ENCODE measurements around the gene FAM107B.
"Not testable (repeated sequence)": the region's sequence is repeated elsewhere in the genome, so short reads cannot be mapped to it uniquely, and the experiment has no call there.

Gene FAM107B

GRCh38 chr10:14602807-14603533 is 171.7 kb downstream of the FAM107B start:
- no peak for DNase-seq (ENCODE audit: low read depth, low spot score)

DNA sequence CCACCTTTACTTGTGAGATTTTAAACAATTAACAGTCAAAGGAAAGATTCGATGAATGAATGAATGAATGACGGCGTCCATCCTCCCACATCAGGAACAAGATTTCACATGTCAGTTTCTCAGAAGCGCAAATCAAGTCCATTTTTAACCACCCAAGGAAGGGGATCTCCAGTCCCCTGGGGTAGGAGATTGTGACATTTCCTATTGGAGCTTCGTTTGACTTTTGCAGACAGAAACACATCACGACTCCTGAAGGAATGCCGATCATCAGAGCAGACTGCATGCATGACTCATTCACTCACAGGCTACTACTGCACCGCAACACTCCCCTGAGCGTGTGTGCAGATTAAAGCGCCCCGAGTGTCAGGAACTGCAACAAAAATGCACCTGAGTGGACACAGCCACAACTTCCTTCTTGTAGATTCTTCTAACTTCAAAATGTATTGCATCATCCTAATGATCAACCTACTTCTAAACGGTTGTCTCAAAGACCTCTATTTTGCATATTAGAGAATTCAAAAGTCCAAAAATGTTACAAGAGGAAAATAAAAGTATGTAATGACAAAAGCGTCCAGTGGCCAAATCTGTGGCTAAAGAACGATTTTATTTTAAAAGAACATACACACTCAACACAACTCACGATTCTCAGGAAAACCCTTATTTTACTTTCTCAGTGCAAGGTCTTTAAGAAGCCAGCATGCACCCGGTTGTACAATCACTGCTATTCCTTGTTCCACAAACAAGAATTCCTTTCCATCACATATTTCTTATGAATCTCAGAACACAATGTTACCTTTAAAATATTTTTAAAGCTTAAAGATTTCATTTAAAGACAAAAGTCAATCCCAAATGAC is 172.6 kb downstream of the FAM107B start:
- peak; percentile 49 for DNase-seq (ENCODE audit: low read depth, low spot score)

DNA sequence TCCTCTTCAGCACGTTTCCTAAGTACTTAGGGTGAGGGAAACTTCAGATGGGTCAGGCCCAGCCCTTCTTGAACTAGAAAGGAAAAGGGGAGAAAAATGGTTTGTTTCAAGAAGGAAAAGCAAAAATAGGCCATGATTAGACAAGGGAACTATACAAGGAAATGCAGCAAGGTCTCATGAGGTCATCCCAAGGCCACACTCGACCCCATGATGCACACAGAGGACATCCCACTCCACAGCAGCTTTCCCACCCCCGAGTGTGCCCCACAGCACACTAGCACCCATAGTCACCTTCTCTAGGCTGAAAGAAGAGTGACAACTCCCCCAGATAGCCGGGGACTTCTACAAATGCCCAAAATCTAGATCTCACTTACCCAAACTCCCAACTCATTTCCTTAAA is 173.4 kb downstream of the FAM107B start:
- DNase-seq (ENCODE audit: low read depth, low spot score) = no peak

GRCh38 chr10:14600065-14600464 is 174.6 kb downstream of the FAM107B start:
- no peak for DNase-seq (ENCODE audit: low read depth, low spot score)

DNA sequence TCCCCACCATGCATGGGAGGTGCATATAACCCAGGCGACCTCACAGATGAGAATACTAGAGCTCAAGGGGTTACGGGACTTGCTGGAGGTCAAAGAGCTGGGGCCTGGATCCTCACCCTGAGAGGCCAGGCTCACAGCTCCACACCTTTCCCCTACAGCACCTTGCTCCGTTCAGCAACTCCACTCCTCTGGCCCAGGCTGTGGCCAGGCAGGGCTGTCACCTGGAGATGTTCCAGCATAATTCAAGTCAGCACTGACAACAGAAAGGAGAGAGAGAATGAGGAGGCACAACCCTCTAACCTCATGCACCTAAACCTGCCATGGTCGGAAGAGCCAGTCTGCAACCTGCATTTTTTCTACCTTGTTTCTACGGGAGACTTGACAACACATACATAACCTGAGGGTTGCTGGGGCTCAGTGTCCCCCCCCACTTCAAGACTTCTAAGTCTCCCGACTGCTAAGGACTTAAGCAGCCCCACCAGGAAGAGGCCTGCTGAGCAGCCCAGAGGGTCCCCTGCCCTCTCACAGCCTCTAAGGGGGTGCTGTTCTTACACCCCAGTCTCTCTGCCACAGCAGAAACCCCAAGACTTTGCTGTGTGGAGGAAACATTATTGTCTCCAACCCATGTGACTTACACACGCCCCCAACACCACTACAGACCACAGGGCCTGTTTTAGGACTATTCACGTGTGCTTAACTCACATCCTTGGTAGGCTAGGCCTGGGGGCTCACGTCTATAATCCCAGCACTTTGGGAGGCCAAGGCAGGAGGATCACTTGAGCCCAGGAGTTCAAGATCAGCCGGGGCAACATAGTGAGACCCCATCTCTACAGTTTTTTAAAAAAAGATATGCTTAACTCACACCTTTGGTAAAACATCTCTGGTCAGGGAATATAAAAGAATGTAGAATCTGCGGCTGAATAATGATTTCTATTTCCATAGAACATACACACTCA is 175.6 kb downstream of the FAM107B start:
- no peak for DNase-seq (ENCODE audit: low read depth, low spot score)

DNA sequence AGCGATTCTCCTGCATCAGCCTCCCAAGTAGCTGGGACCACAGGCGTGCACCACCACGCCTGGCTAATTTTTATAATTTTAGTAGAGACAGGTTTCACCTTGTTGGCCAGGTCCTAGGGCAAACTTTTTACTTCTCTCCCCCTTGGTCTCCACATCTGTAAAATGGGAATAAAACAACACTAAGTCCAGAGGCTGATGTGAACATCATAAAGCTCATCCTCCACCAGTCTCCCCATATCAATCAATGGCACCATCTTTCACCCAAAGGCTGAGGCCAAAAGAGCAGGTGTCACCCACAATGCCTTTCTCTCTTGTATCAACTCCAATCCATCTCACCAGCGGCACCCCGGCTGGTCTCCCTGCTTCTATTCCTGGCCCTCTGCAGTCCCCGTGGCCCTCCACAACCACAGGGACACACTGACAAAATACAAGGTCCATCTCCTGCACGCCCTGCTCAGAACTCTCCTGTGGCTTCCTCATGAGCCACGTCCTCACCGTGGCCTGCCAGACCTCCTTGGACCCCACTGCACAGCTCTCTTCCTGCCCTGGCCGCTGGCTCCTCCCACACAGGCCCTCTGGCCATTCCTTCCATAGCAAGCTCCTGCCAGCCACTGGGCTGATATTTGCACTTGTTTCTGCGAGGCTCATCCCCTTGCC is 179.0 kb downstream of the FAM107B start:
- DNase-seq (ENCODE audit: low read depth, low spot score) = no peak

DNA sequence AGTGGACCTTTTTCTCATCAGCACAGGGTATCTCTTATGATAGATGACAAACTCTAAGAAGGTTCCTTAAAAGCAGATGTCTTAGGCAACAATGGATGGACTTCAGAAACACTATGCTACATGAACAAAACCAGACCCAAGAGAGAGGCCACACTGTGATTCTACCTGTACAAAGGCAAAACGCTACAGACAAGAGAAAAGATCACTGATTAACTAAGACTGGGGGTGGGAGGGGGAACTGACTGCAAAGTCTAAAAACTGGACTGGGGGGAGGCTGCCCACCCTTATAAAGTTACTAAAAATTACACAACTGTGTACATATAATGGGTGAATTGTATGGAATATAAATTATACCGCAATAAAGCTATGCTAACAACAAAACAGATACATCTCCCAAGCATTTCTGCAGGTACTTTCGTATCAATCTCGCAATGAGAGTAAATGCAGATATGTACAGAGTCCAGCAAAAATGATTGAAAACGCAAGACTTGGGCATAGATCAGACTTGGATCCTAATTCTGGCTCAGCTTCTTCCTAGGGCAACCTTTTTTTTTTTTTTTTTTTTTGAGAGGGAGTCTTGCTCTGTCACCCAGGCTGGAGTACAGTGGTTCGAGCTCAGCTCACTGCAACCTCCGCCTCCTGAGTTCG is 179.7 kb downstream of the FAM107B start:
- DNase-seq (ENCODE audit: low read depth, low spot score) = no peak

- no peak for DNase-seq (ENCODE audit: low read depth, low spot score)
Measured at GRCh38 chr10:14593806-14594205, 180.9 kb downstream of the FAM107B start.

GRCh38 chr10:14592566-14592965 is 182.1 kb downstream of the FAM107B start:
- DNase-seq (ENCODE audit: low read depth, low spot score) = no peak

- no peak for DNase-seq (ENCODE audit: low read depth, low spot score)
Measured at GRCh38 chr10:14592026-14592425, 182.7 kb downstream of the FAM107B start.

DNA sequence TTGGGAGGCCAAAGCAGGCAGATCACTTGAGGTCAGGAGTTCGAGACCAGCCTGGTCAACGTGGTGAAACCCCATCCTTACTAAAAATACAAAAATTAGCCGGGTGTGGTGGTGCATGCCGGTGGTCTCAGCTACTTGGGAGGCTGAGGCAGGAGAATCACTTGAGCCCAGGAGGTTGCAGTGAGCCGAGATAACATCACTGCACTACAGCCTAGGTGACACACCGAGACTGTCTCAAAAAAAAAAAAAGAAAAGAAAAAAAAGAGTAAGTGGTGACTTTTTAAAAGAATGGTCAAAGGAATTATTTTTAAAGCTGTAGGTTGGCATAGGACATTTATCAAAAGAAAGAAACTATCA is 185.8 kb downstream of the FAM107B start:
- not testable (repeated sequence) for DNase-seq (ENCODE audit: low read depth, low spot score)

- DNase-seq (ENCODE audit: low read depth, low spot score) = no peak
Measured at GRCh38 chr10:14588084-14588937, 186.4 kb downstream of the FAM107B start.

DNA sequence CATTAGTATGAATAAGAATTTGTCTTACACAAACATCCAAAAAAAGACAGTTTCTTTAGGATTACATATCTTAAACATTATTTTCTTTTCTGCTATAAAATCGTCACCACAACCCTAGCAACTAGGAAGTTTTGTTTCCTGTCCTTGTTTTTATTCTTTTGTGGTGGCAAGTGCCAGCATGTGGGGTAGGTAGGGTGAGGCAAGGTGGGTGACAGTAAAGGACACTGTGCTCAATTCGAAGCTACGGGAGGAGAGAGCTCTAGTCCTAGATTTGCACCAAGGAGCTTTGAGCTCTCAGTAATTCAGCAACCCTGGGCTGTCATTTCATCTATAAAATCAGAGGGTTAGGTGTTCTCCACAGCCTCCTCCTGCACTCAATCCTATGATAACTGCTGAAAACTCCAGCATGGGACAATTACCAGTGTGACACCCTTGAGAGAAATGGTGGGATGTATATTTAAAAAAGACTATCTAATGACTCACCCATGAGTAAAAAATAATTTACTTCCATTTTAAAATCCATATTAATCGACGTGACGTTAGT is 187.1 kb downstream of the FAM107B start:
- no peak for DNase-seq (ENCODE audit: low read depth, low spot score)

GRCh38 chr10:14586901-14587300 is 187.8 kb downstream of the FAM107B start:
- no peak for DNase-seq (ENCODE audit: low read depth, low spot score)

DNA sequence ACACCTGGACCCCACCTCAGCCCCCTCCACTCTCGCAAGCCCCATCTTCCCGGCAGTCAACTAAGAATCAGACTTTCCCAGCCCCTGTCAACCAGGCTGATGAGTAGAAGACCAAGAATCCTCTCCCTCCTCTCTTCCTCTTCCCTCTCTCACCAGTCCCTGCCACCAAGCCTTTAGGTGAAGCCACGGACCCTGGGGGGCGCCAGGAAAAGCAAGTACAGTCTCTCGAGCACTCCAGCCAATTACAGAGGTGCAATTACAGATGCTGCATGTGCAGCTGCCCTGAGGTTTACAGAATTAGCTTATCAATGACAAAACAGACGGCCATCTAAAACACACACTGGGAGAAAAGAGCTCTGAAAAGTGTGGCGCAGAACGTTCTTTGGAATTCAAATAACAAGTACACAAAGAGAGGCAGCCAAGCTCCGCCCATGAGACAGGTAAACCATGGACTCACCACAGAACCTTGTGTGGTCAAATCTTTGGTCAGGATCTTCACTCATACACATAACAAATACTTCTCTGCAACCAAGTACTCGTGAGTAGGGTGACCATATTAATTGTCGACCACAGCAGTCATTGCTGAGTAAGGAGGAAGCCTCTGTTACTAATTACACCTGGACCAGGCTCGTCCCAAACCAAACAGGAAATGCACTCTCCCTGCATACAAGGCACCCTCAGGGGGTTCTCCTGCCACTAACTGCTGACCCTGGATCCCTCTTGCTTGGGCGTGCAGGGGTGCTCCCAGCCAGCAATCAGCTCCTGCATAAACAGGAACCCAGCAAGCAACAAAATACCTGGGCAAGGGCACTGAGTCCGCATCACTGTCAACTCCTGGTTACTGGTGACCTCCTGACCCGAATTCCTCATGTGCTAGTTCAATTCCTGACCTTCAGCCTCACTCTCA is 189.2 kb downstream of the FAM107B start:
- DNase-seq (ENCODE audit: low read depth, low spot score) = peak; percentile 72

- no peak for DNase-seq (ENCODE audit: low read depth, low spot score)
Measured at GRCh38 chr10:14584661-14585060, 190.0 kb downstream of the FAM107B start.

DNA sequence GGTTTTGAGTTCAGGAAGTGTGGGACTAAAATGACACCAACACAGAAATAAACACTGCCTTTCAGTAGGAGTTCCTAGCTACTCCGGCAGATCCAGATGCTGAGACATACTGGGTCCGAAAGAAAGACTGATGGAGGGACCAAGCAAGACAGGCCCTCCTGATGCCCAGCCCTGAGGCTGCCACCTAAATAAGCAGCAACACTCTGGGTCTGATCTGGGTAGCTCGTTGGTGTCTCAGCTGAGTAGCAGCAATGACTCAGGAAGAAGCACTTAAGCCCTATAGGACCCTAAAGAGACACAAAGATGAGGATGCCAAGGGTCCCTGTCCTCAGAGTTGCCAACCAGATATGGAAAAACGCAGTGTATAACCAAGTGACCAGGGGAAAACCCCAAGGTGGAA is 190.7 kb downstream of the FAM107B start:
- no peak for DNase-seq (ENCODE audit: low read depth, low spot score)

GRCh38 chr10:14583252-14583651 is 191.4 kb downstream of the FAM107B start:
- no peak for DNase-seq (ENCODE audit: low read depth, low spot score)
